IMR-90 (cell line): Measurements from ENCODE around the gene SH3BP5. TPM values are rescaled to one million over a fixed set of nuclear protein-coding genes. Genes with fewer than 3 reads are reported as not detected.

Experiments
- ATAC-seq: fragments of 200-7000 bp; cut with Tn5 transposase; 2 replicates; pipeline ENCODE4 v1.9.1; 2020; ENCODE audit warnings: low read depth, mild to moderate bottlenecking, moderate library complexity
- BruUV-seq: library from RNA; stranded (reverse); fragments of 400-500 nt; replicated peaks from 2 replicates; lab custom pipeline; 2021; lab: Mats Ljungman, UMichigan
- CTCF ChIA-PET: fragments of 300-600 bp; formaldehyde crosslinking; extraction: SDS; loops from one replicate; lab custom pipeline; 2021; ENCODE audit warnings: antibody characterized with exemption; lab: Yijun Ruan, JAX
- POLR2A ChIA-PET: fragments of 300-600 bp; sonication (Branson Sonifier 250); formaldehyde crosslinking; loops from one replicate; lab custom pipeline; 2022; ENCODE audit warnings: antibody characterized with exemption; ENCODE audit not compliant: unreplicated experiment; lab: Charles Lee
- DNase-seq: peaks from one replicate; pipeline ENCODE4 v3.0.0; 2013
- H2AFZ ChIP-seq: replicated peaks from 2 replicates; pipeline ENCODE3; 2013; ENCODE audit warnings: low read length, mild to moderate bottlenecking; ENCODE audit not compliant: poor library complexity
- H2AK5ac ChIP-seq: 2 replicates; pipeline ENCODE4 v1.6.1; 2013; ENCODE audit warnings: low read depth, low read length, inconsistent platforms
- H2AK9ac ChIP-seq: replicated peaks from 2 replicates; pipeline ENCODE3; 2013; ENCODE audit warnings: mild to moderate bottlenecking, low read depth, low read length, moderate library complexity; ENCODE audit not compliant: poor library complexity
- H2BK120ac ChIP-seq: 2 replicates; pipeline ENCODE4 v1.6.1; 2013; ENCODE audit warnings: low read depth, low read length, inconsistent platforms
- H2BK15ac ChIP-seq: 3 replicates; pipeline ENCODE4 v1.6.1; 2013; ENCODE audit warnings: low read depth, low read length, inconsistent platforms
- H2BK20ac ChIP-seq: 2 replicates; pipeline ENCODE4 v1.6.1; 2013; ENCODE audit warnings: low read depth, mild to moderate bottlenecking, inconsistent platforms, low read length, moderate library complexity
- H2BK5ac ChIP-seq: 2 replicates; pipeline ENCODE4 v1.6.1; 2013; ENCODE audit warnings: mild to moderate bottlenecking, low read depth, low read length, inconsistent platforms; ENCODE audit not compliant: poor library complexity, severe bottlenecking
- H3K14ac ChIP-seq: replicated peaks from 2 replicates; pipeline ENCODE4 v1.6.1; 2013; ENCODE audit warnings: low read depth, low read length, inconsistent platforms
- H3K18ac ChIP-seq: 2 replicates; pipeline ENCODE4 v1.6.1; 2013; ENCODE audit warnings: low read depth, low read length, control low read depth
- H3K23ac ChIP-seq: 2 replicates; pipeline ENCODE4 v1.6.1; 2013; ENCODE audit warnings: low read depth, low read length, inconsistent platforms
- H3K27ac ChIP-seq: 2 replicates; pipeline ENCODE4 v1.5.1; 2013; ENCODE audit warnings: mild to moderate bottlenecking, control low read depth, low read length; ENCODE audit not compliant: insufficient read depth
- H3K27me3 ChIP-seq: 2 replicates; pipeline ENCODE4 v1.6.1; 2013; ENCODE audit warnings: low read length; ENCODE audit not compliant: control insufficient read depth, insufficient read depth
- H3K36me3 ChIP-seq: 2 replicates; pipeline ENCODE4 v1.6.1; 2013; ENCODE audit warnings: low read length, mixed read lengths; ENCODE audit not compliant: control insufficient read depth, insufficient read depth
- H3K4ac ChIP-seq: 2 replicates; pipeline ENCODE4 v1.6.1; 2013; ENCODE audit warnings: low read depth, low read length, inconsistent platforms
- H3K4me1 ChIP-seq: 2 replicates; pipeline ENCODE4 v1.6.1; 2013; ENCODE audit warnings: low read length, mixed read lengths; ENCODE audit not compliant: control insufficient read depth, insufficient read depth
- H3K4me2 ChIP-seq: 2 replicates; pipeline ENCODE4 v1.6.1; 2013; ENCODE audit warnings: low read depth, mild to moderate bottlenecking, control low read depth, low read length, moderate library complexity
- H3K4me3 ChIP-seq: 2 replicates; pipeline ENCODE4 v1.5.1; 2013; ENCODE audit warnings: low read depth, mild to moderate bottlenecking, control low read depth, low read length, moderate library complexity; ENCODE audit not compliant: insufficient read depth
- H3K56ac ChIP-seq: 2 replicates; pipeline ENCODE4 v1.6.1; 2013; ENCODE audit warnings: low read length, inconsistent platforms; ENCODE audit not compliant: insufficient read depth; ENCODE audit errors: extremely low read depth
- H3K79me1 ChIP-seq, 2 experiments: 2 replicates each; pipeline ENCODE4 v1.6.1; 2013; ENCODE audit warnings: low read length in 2 of 2, inconsistent platforms in 1 of 2, low read depth in 1 of 2
- H3K9ac ChIP-seq: 2 replicates; pipeline ENCODE4 v1.6.1; 2013; ENCODE audit warnings: low read depth, low read length, control low read depth
- H3K9me1 ChIP-seq: 2 replicates; pipeline ENCODE4 v1.6.1; 2013; ENCODE audit warnings: low read length, inconsistent platforms; ENCODE audit not compliant: insufficient read depth
- H3K9me3 ChIP-seq: 2 replicates; pipeline ENCODE4 v1.6.1; 2013; ENCODE audit warnings: low read length; ENCODE audit not compliant: control insufficient read depth, insufficient read depth
- H4K20me1 ChIP-seq: 2 replicates; pipeline ENCODE4 v1.6.1; 2013; ENCODE audit warnings: low read length, inconsistent platforms; ENCODE audit not compliant: insufficient read depth
- H4K5ac ChIP-seq: 2 replicates; pipeline ENCODE4 v1.6.1; 2013; ENCODE audit warnings: mild to moderate bottlenecking, low read depth, low read length, control low read depth
- H4K8ac ChIP-seq, 2 experiments: 2 replicates each; pipeline ENCODE4 v1.6.1; 2013; ENCODE audit warnings: low read depth in 2 of 2, low read length in 2 of 2, control low read depth in 1 of 2, inconsistent platforms in 1 of 2
- H4K91ac ChIP-seq: 2 replicates; pipeline ENCODE4 v1.6.1; 2013; ENCODE audit warnings: low read depth, low read length, inconsistent platforms; ENCODE audit not compliant: insufficient read depth
- BHLHE40 ChIP-seq: fragments of 150-350 bp; IDR thresholded peaks from 2 replicates; pipeline ENCODE4 v1.6.1; 2016; ENCODE audit warnings: mild to moderate bottlenecking, low read depth, low read length
- FOS ChIP-seq: fragments of 150-350 bp; IDR thresholded peaks from 2 replicates; pipeline ENCODE4 v1.6.1; 2016; ENCODE audit warnings: low read depth, low read length
- MAZ ChIP-seq: IDR thresholded peaks from 2 replicates; pipeline ENCODE4 v1.6.1; 2012; ENCODE audit warnings: low read depth, mild to moderate bottlenecking, low read length, improper control_type of control experiment, moderate library complexity, borderline replicate concordance
- NFE2L2 ChIP-seq: fragments of 150-350 bp; IDR thresholded peaks from 2 replicates; pipeline ENCODE4 v1.6.1; 2016; ENCODE audit warnings: low read depth, mild to moderate bottlenecking, low read length
- RAD21 ChIP-seq: IDR thresholded peaks from 2 replicates; pipeline ENCODE4 v1.6.1; 2012; ENCODE audit warnings: low read length, improper control_type of control experiment
- RCOR1 ChIP-seq: IDR thresholded peaks from 2 replicates; pipeline ENCODE4 v1.6.1; 2012; ENCODE audit warnings: mild to moderate bottlenecking, low read length, improper control_type of control experiment; ENCODE audit not compliant: insufficient replicate concordance
- RFX5 ChIP-seq: IDR thresholded peaks from 2 replicates; pipeline ENCODE4 v1.8.0; 2012; ENCODE audit warnings: low read depth, mild to moderate bottlenecking, low read length, moderate library complexity
- WGBS, 2 experiments: methylation state at CpG; one replicate each; pipeline versions ENCODE4 v1.1.5 to v1.1.7; 2013; ENCODE audit warnings: missing lambda C conversion rate in 2 of 2; ENCODE audit not compliant: insufficient read length in 1 of 2; ENCODE audit errors: extremely low coverage in 2 of 2; 5-methylcytosine and 5-hydroxymethylcytosine counted together
- dilution Hi-C: fragments of 300-500 bp; cut with HindIII; formaldehyde crosslinking; loops from one replicate; pipeline ENCODE4 v1.14.3; 2018; ENCODE audit warnings: low sequenced_read_pairs; ENCODE audit not compliant: unreplicated experiment
- in situ Hi-C: fragments of 300-500 bp; cut with MboI; formaldehyde crosslinking; loops from 3 replicates; pipeline ENCODE4 v1.14.3; 2019; ENCODE audit warnings: low sequenced_read_pairs, inconsistent platforms, mixed read lengths
- intact Hi-C: fragments of 100-400 bp; cut with micrococcal nuclease; formaldehyde crosslinking; loops from 2 replicates; pipeline ENCODE4 v1.10.0; 2022
- polyA plus RNA-seq, 3 experiments: library from polyadenylated mRNA; depleted of rRNA; stranded (reverse); fragments of >200 nt; gene quantifications; 2 replicates each; pipeline ENCODE4 v1.2.3, GENCODE V29; 2012; ENCODE audit warnings: low replicate concordance in 1 of 3
- total RNA-seq: library from RNA; depleted of rRNA; stranded (reverse); fragments of >200 nt; gene quantifications from 2 replicates; pipeline ENCODE4 v1.2.3, GENCODE V29; 2012
- TF ChIP-seq, protein P1 (sequence below): fragments of 150-350 bp; IDR thresholded peaks from 2 replicates; pipeline ENCODE4 v1.6.1; 2017; ENCODE audit warnings: mild to moderate bottlenecking, antibody characterized with exemption, low read length, low read depth
- TF ChIP-seq, protein P2 (sequence below): conservative IDR thresholded peaks from 2 replicates; pipeline ENCODE4 v1.5.1; 2012; ENCODE audit warnings: mild to moderate bottlenecking, low read depth, low read length, improper control_type of control experiment

SH3BP5 gene
- total and polyA plus RNA-seq, 2 of the 4 experiments (the other 2 are of a cell fraction): 14.0 to 23.5 TPM

DNA sequence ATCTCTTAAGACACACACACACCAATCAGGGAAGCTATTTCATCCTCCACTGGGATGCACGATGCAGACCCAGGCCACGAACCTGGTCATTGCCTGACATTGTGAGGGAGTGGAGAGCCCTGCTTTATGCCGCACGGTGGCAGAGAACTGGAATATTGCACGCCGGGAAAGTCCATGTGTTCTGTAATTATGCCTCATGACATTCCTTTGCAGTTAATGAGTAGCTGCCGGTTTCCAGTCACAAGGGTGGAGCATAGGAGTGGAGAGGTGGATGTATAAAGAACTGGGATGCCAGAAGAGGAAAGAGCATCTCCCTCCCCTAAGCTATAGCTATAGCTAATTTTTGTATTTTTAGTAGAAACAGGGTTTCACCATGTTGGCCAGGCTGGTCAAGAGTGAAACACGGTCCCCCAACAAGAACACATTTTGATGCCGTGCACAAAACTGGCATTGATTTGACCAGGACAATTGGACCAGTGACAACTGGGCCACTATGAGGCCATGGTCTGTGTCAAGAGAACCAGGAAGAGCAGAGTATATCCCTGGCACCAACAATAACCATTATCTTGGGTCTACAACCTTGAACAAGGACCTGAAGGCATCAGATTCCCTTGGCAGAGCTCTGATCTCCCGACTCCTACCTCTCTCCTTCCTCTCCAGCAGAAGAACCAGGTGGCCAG, 51.4 kb downstream of the SH3BP5 start:
- Histone ChIP-seq H3K23ac (no peak overlapping the region), H3K9ac (no peak overlapping the region), H3K56ac (no peak overlapping the region), H2BK5ac (no peak overlapping the region), H3K4ac (no peak overlapping the region), H3K18ac (no peak overlapping the region), H3K4me1 (no peaks in the 10 kb centered on the region; the same call in 1 of the 2 replicates), H2AK5ac (no peak overlapping the region), H2AK9ac (no peak overlapping the region), H3K27ac (no peak overlapping the region), H2BK120ac (no peak overlapping the region), H4K5ac (no peak overlapping the region), H3K14ac (no peak overlapping the region), H2BK20ac (no peak overlapping the region), H3K9me3 (no peaks in the 10 kb centered on the region), H3K9me1 (no peaks in the 10 kb centered on the region), H3K27me3 (no peaks in the 10 kb centered on the region), H3K4me2 (no peak overlapping the region), H3K4me3 (no peak overlapping the region), H3K36me3 (no peaks in the 10 kb centered on the region), H3K79me1 (no peaks in the 10 kb centered on the region), H2BK15ac (no peak overlapping the region), H2AFZ (no peak overlapping the region), H4K20me1 (no peaks in the 10 kb centered on the region), H4K8ac (no peak overlapping the region), H4K91ac (no peak overlapping the region)
- in situ Hi-C loops: no loop called here
- 94% methylated on average over 3 of the region's 10 CpGs; no CpG with 5 or more reads in 1 of the 2 experiments for WGBS, 2 experiments
- intact Hi-C loops: no loop called here
- CTCF ChIA-PET: interaction anchor here (1.4 kb wide), 1 partner anchor 13 kb away, joined by 5 read pairs; no protein-coding TSS in a partner anchor
- POLR2A ChIA-PET: no interaction called here
- no peak for DNase-seq
- ATAC-seq: no peak
- no TSS peak for BruUV-seq
- dilution Hi-C loops: no loop called here
- TF ChIP-seq, protein P1, sequence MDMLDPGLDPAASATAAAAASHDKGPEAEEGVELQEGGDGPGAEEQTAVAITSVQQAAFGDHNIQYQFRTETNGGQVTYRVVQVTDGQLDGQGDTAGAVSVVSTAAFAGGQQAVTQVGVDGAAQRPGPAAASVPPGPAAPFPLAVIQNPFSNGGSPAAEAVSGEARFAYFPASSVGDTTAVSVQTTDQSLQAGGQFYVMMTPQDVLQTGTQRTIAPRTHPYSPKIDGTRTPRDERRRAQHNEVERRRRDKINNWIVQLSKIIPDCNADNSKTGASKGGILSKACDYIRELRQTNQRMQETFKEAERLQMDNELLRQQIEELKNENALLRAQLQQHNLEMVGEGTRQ: no peak
- TF ChIP-seq RAD21 (no peak), MAZ (no peak), RFX5 (no peak), BHLHE40 (no peak), RCOR1 (no peak), NFE2L2 (no peak), FOS (no peak)
- TF ChIP-seq, protein P2, sequence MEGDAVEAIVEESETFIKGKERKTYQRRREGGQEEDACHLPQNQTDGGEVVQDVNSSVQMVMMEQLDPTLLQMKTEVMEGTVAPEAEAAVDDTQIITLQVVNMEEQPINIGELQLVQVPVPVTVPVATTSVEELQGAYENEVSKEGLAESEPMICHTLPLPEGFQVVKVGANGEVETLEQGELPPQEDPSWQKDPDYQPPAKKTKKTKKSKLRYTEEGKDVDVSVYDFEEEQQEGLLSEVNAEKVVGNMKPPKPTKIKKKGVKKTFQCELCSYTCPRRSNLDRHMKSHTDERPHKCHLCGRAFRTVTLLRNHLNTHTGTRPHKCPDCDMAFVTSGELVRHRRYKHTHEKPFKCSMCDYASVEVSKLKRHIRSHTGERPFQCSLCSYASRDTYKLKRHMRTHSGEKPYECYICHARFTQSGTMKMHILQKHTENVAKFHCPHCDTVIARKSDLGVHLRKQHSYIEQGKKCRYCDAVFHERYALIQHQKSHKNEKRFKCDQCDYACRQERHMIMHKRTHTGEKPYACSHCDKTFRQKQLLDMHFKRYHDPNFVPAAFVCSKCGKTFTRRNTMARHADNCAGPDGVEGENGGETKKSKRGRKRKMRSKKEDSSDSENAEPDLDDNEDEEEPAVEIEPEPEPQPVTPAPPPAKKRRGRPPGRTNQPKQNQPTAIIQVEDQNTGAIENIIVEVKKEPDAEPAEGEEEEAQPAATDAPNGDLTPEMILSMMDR: no peak
